H1 (cell line): ENCODE results near the gene PPFIA2. TPM values are rescaled to one million over a fixed set of nuclear protein-coding genes. Genes with fewer than 3 reads are reported as not detected.

Experiments used
- CTCF ChIA-PET: fragments of 300-600 bp; sonication (Branson Sonifier 250); formaldehyde crosslinking; loops from one replicate; lab custom pipeline; 2021; ENCODE audit not compliant: partially characterized antibody; lab: Charles Lee
- POLR2A ChIA-PET: fragments of 300-600 bp; sonication (Branson Sonifier 250); formaldehyde crosslinking; loops from one replicate; lab custom pipeline; 2021; ENCODE audit warnings: inconsistent platforms; ENCODE audit not compliant: partially characterized antibody; lab: Charles Lee
- DNase-seq, 2 experiments: peaks; one replicate each; pipeline versions ENCODE4 v3.0.0 to v3.0.0-alpha.2; 2010 to 2022; ENCODE audit warnings: low spot score in 2 of 2, low read depth in 1 of 2, mixed read lengths in 1 of 2
- FAIRE-seq: peaks from 2 replicates; lab custom pipeline; 2011; peaks lifted over from hg19 to GRCh38; lab: Jason Lieb, UNC
- H2AFZ ChIP-seq: 2 replicates; pipeline ENCODE4 v1.8.1; 2012; ENCODE audit warnings: low read length, inconsistent platforms
- H2AK5ac ChIP-seq: 2 replicates; pipeline ENCODE4 v1.6.1; 2013; ENCODE audit warnings: low read depth, low read length
- H2BK120ac ChIP-seq: replicated peaks from 2 replicates; pipeline ENCODE3; 2013; ENCODE audit warnings: low read depth, low read length, inconsistent platforms
- H2BK12ac ChIP-seq: 2 replicates; pipeline ENCODE4 v1.6.1; 2013; ENCODE audit warnings: low read depth, low read length
- H2BK15ac ChIP-seq: 2 replicates; pipeline ENCODE4 v1.6.1; 2013; ENCODE audit warnings: low read length
- H2BK20ac ChIP-seq: 2 replicates; pipeline ENCODE4 v1.6.1; 2013; ENCODE audit warnings: low read length
- H2BK5ac ChIP-seq: 2 replicates; pipeline ENCODE4 v1.6.1; 2013; ENCODE audit warnings: low read depth, low read length
- H3K14ac ChIP-seq: 2 replicates; pipeline ENCODE4 v1.6.1; 2013; ENCODE audit warnings: inconsistent platforms; ENCODE audit not compliant: insufficient read length
- H3K18ac ChIP-seq: 2 replicates; pipeline ENCODE4 v1.6.1; 2013; ENCODE audit warnings: low read length; ENCODE audit errors: extremely low read depth
- H3K23ac ChIP-seq: 2 replicates; pipeline ENCODE4 v1.6.1; 2013; ENCODE audit warnings: inconsistent platforms; ENCODE audit not compliant: insufficient read length
- H3K23me2 ChIP-seq: 2 replicates; pipeline ENCODE4 v1.6.1; 2013; ENCODE audit warnings: low read depth, low read length
- H3K27ac ChIP-seq: 2 replicates; pipeline ENCODE4 v1.6.1; 2011; ENCODE audit warnings: low read depth, low read length, inconsistent platforms
- H3K27me3 ChIP-seq, 4 experiments: replicated peaks in 1 of 4; 1 replicate in 1 of 4; 2 replicates in 3 of 4; pipeline versions ENCODE4 v1.6.1 to v1.8.1; 2011 to 2013; ENCODE audit warnings: low read length in 3 of 4, mild to moderate bottlenecking in 3 of 4, inconsistent platforms in 2 of 4, mixed read lengths in 2 of 4, moderate library complexity in 1 of 4; ENCODE audit not compliant: control insufficient read depth in 3 of 4, insufficient read depth in 3 of 4; ENCODE audit errors: extremely low read depth in 1 of 4
- H3K36me3 ChIP-seq, 4 experiments: 2 replicates each; pipeline versions ENCODE4 v1.6.1 to v1.8.1; 2011 to 2013; ENCODE audit warnings: mild to moderate bottlenecking in 4 of 4, low read length in 3 of 4, moderate library complexity in 2 of 4, control low read depth in 1 of 4, inconsistent platforms in 1 of 4; ENCODE audit not compliant: insufficient read depth in 4 of 4, control insufficient read depth in 2 of 4
- H3K4ac ChIP-seq: replicated peaks from 2 replicates; pipeline ENCODE3; 2013; ENCODE audit warnings: low read length, low read depth, mixed read lengths, inconsistent platforms; ENCODE audit not compliant: insufficient read length
- H3K4me1 ChIP-seq, 4 experiments: replicated peaks in 1 of 4; 1 replicate in 1 of 4; 2 replicates in 3 of 4; pipeline versions ENCODE4 v1.6.1 to v1.8.1; 2011 to 2013; ENCODE audit warnings: low read length in 3 of 4, inconsistent platforms in 2 of 4, mixed read lengths in 1 of 4; ENCODE audit not compliant: insufficient read depth in 4 of 4, control insufficient read depth in 3 of 4
- H3K4me2 ChIP-seq, 2 experiments: 2 replicates each; pipeline versions ENCODE4 v1.6.1 to v1.8.1; 2011 to 2013; ENCODE audit warnings: low read depth in 2 of 2, low read length in 2 of 2, control low read depth in 1 of 2, inconsistent platforms in 1 of 2, mild to moderate bottlenecking in 1 of 2; ENCODE audit not compliant: insufficient read depth in 1 of 2
- H3K4me3 ChIP-seq, 4 experiments: fragments of 200-600, 300-600 bp in 1 of 4; sonication (generic), shearing (Covaris generic), sonication (Bioruptor Twin) in 1 of 4; 2 replicates each; pipeline versions ENCODE4 v1.5.1 to v1.8.1; 2011 to 2016; ENCODE audit warnings: low read length in 4 of 4, low read depth in 3 of 4, control low read depth in 2 of 4, inconsistent platforms in 2 of 4, mild to moderate bottlenecking in 2 of 4, mixed read lengths in 1 of 4, moderate library complexity in 1 of 4; ENCODE audit not compliant: insufficient read depth in 2 of 4; ENCODE audit errors: extremely low read depth in 1 of 4
- H3K56ac ChIP-seq: replicated peaks from 2 replicates; pipeline ENCODE3; 2013; ENCODE audit warnings: low read depth, mild to moderate bottlenecking, mixed read lengths, low read length, inconsistent platforms; ENCODE audit not compliant: insufficient read length
- H3K79me1 ChIP-seq: 2 replicates; pipeline ENCODE4 v1.6.1; 2013; ENCODE audit warnings: low read depth, low read length, control low read depth
- H3K79me2 ChIP-seq, 2 experiments: 2 replicates each; pipeline versions ENCODE4 v1.6.1 to v1.8.1; 2012 to 2013; ENCODE audit warnings: low read length in 2 of 2, mild to moderate bottlenecking in 2 of 2, inconsistent platforms in 1 of 2; ENCODE audit not compliant: insufficient read depth in 2 of 2, control insufficient read depth in 1 of 2
- H3K9ac ChIP-seq, 4 experiments: replicated peaks in 1 of 4; 1 replicate in 1 of 4; 2 replicates in 3 of 4; pipeline versions ENCODE4 v1.6.1 to v1.8.1; 2011 to 2013; ENCODE audit warnings: low read depth in 3 of 4, low read length in 3 of 4, control low read depth in 2 of 4, mild to moderate bottlenecking in 2 of 4, moderate library complexity in 2 of 4, inconsistent platforms in 1 of 4; ENCODE audit errors: extremely low read depth in 1 of 4
- H3K9me3 ChIP-seq, 2 experiments: 2 replicates each; pipeline versions ENCODE4 v1.6.1 to v1.8.1; 2012 to 2013; ENCODE audit warnings: mild to moderate bottlenecking in 2 of 2, moderate library complexity in 2 of 2, control low read depth in 1 of 2, inconsistent platforms in 1 of 2, low read depth in 1 of 2, low read length in 1 of 2, mixed read lengths in 1 of 2; ENCODE audit not compliant: insufficient read depth in 2 of 2
- H4K20me1 ChIP-seq, 2 experiments: replicated peaks in 1 of 2; 2 replicates each; pipeline versions ENCODE3 to v1.8.1; 2011 to 2013; ENCODE audit warnings: inconsistent platforms in 2 of 2, low read length in 2 of 2, mild to moderate bottlenecking in 1 of 2; ENCODE audit not compliant: insufficient read depth in 2 of 2, control insufficient read depth in 1 of 2
- H4K5ac ChIP-seq: 2 replicates; pipeline ENCODE4 v1.6.1; 2013; ENCODE audit warnings: low read length, low read depth, mixed read lengths, inconsistent platforms; ENCODE audit not compliant: insufficient read length
- H4K8ac ChIP-seq: 2 replicates; pipeline ENCODE4 v1.8.0; 2013; ENCODE audit warnings: mild to moderate bottlenecking, moderate library complexity, low read length, inconsistent platforms; ENCODE audit not compliant: insufficient read depth; ENCODE audit errors: extremely low read depth
- H4K91ac ChIP-seq: replicated peaks from 2 replicates; pipeline ENCODE3; 2013; ENCODE audit warnings: low read length, mixed read lengths, inconsistent platforms; ENCODE audit not compliant: insufficient read length
- SP4 ChIP-seq: IDR thresholded peaks from 2 replicates; pipeline ENCODE4 v1.6.1; 2012; ENCODE audit warnings: low read length, inconsistent platforms
- WGBS, 2 experiments: shearing (Covaris generic) in 1 of 2; methylation state at CpG; one replicate each; pipeline versions ENCODE4 v1.1.6 to v1.1.7; 2013 to 2015; ENCODE audit warnings: low lambda C conversion rate in 2 of 2, mixed read lengths in 2 of 2, inconsistent platforms in 1 of 2, low coverage in 1 of 2, missing lambda C conversion rate in 1 of 2; ENCODE audit not compliant: insufficient replicate concordance in 2 of 2, insufficient coverage in 1 of 2, insufficient read length in 1 of 2; ENCODE audit errors: extremely low coverage in 1 of 2, missing lambda C conversion rate in 1 of 2; 5-methylcytosine and 5-hydroxymethylcytosine counted together
- polyA plus RNA-seq, 7 experiments: library from polyadenylated mRNA; depleted of rRNA in 3 of 7; stranded (reverse) in 5 of 7; unstranded in 2 of 7; fragments of >200 nt in 5 of 7; fragments of 200-250 nt in 2 of 7; gene quantifications; 1 replicate in 5 of 7; 2 replicates in 1 of 7; 4 replicates in 1 of 7; pipeline versions ENCODE4 v1.2.1 to v1.2.3, GENCODE V29; 2011 to 2013; ENCODE audit warnings: missing spikeins in 2 of 7, mixed read lengths in 2 of 7
- total RNA-seq: library from RNA; stranded (reverse); fragmentation: NEBNext Ultra II Directional; extraction: Animal tissue kit (Norgen Biotek cat#: 25700); gene quantifications from 2 replicates; pipeline ENCODE4 v1.2.1, GENCODE V29; 2021

Gene PPFIA2
- total and polyA plus RNA-seq, 2 of the 8 experiments (the other 6 are each of a cell fraction or from before 2014, with no cell fraction given), result 1.2 to 1.8 TPM

DNA sequence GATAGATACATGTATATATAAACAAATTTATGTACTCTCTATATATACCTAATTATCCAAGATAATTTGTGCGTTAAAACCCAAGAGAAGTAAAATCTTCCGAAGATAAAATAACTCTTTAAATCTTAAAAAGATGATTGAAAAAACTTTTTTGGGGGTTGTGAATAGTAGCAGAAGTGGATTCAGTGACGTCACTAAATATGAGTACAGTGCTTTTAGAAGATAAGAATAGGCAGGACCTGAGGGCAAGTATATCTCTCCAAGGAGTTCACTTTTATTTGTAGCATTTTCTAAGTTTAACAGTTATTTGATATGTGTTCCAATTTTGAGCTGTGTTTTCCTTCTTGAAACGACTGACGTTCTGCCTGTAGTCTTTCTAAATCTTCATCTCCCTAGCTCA, 319.8 kb downstream of the PPFIA2 start:
- Histone ChIP-seq H3K36me3 (no peaks in the 10 kb centered on the region), H2AK5ac (no peak overlapping the region), H3K9me3 (no peaks in the 10 kb centered on the region), H4K8ac (no peak overlapping the region), H3K4me1 (no peaks in the 10 kb centered on the region), H3K4me2 (no peak overlapping the region), H3K79me2 (no peaks in the 10 kb centered on the region), H2AFZ (no peak overlapping the region), H3K4me3 (no peak overlapping the region), H3K9ac (no peak overlapping the region), H2BK5ac (no peak overlapping the region), H4K91ac (no peak overlapping the region), H3K4ac (no peak overlapping the region), H3K27me3 (no peaks in the 10 kb centered on the region), H3K23ac (no peak overlapping the region), H3K27ac (no peak overlapping the region), H3K18ac (no peak overlapping the region), H4K5ac (no peak overlapping the region), H4K20me1 (no peaks in the 10 kb centered on the region), H2BK120ac (no peak overlapping the region), H2BK15ac (no peak overlapping the region), H3K79me1 (no peaks in the 10 kb centered on the region), H3K56ac (no peak overlapping the region), H3K23me2 (no peaks in the 10 kb centered on the region), H2BK20ac (no peak overlapping the region), H2BK12ac (no peak overlapping the region), H3K14ac (no peak overlapping the region)
- FAIRE-seq (no peak), DNase-seq (no peak)
- ChIA-PET POLR2A (no interaction called here), CTCF (interaction anchor here (0.9 to 1.2 kb wide), 2 partner anchors 9 to 21 kb away, joined by 4 read pairs; no protein-coding TSS in a partner anchor)
- WGBS, 2 experiments, result 87% methylated on average over 5 of the region's 5 CpGs; no CpG with 5 or more reads in 1 of the 2 experiments
- no peak for TF ChIP-seq SP4
